DND-41 (cell line): ENCODE measurements around the gene CLK2.

Experiments used
- EZH2 ChIP-seq: IDR thresholded peaks from 3 replicates; pipeline ENCODE4 v1.6.1; 2012; ENCODE audit warnings: borderline replicate concordance, low read depth, mild to moderate bottlenecking, moderate library complexity, low read length, inconsistent platforms; ENCODE audit not compliant: severe bottlenecking
- TF ChIP-seq, protein P1 (sequence below): IDR thresholded peaks from 2 replicates; pipeline ENCODE4 v1.5.1; 2012; ENCODE audit warnings: borderline replicate concordance, low read length, moderate library complexity, mild to moderate bottlenecking; ENCODE audit not compliant: poor library complexity, severe bottlenecking; ENCODE audit errors: extremely low read depth

DNA sequence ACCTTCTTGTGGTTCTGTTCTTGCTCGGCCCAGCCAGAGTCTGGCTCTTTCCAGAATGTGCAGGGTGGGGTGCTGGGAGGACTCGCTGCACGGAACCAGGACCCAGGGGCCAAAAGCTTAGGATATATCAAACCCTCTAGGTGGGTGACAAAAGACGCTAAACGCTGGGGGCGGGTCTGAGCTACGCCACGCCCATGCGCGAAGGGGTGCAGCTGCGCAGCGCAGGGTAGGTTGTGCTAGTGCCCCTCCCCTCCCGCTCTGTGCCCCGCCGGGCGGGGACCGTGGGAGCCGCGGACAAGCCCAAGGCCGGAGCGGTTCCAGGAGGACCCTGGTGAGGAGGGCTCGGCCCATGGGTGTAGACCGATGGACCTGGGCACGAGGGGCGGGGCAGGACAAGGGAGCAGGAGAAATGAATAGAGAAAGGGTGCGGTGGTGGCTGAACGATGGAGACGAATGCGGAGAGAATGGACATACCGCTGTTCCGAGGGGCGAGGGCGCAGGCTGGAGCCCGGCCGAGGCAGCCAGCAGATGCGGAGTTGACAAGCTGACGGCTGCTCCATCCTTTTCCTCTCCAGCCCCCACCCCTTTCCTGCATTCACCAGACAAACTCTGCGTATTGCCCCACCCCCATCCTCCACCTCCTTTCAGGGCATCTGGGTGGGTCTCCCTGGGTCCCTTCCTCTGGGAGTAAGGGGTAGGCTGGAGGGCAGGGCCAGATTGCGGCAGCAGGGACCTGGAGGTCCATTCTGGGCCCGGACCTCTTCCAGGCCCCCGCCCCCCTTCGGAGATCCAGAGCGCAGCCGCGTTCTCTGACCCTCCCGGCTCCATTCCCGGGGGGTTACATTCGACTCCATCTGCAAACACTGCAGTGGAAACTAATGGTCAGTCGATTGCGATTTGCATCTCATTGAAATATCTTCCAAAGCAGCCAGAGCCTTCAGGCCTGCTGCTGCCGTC is 47.6 kb upstream of the CLK2 start, which contains the start of gene RUSC1:
- TF ChIP-seq, protein P1, sequence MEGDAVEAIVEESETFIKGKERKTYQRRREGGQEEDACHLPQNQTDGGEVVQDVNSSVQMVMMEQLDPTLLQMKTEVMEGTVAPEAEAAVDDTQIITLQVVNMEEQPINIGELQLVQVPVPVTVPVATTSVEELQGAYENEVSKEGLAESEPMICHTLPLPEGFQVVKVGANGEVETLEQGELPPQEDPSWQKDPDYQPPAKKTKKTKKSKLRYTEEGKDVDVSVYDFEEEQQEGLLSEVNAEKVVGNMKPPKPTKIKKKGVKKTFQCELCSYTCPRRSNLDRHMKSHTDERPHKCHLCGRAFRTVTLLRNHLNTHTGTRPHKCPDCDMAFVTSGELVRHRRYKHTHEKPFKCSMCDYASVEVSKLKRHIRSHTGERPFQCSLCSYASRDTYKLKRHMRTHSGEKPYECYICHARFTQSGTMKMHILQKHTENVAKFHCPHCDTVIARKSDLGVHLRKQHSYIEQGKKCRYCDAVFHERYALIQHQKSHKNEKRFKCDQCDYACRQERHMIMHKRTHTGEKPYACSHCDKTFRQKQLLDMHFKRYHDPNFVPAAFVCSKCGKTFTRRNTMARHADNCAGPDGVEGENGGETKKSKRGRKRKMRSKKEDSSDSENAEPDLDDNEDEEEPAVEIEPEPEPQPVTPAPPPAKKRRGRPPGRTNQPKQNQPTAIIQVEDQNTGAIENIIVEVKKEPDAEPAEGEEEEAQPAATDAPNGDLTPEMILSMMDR, result no peak
- no peak for TF ChIP-seq EZH2
